Skin epidermis (tissue), 12 donors: ENCODE results near the gene YAF2.

ENCODE experiments used
- H3K27ac ChIP-seq, 21 experiments: fragments of 200-600 bp; sonication (generic) in 11 of 21; one replicate each; pipeline ENCODE4 v1.5.0; 2020; ENCODE audit warnings: mild to moderate bottlenecking in 3 of 21, inconsistent platforms in 2 of 21, moderate library complexity in 2 of 21
- H3K4me3 ChIP-seq, 7 experiments: fragments of 200-600 bp; sonication (generic) in 2 of 7; one replicate each; pipeline ENCODE4 v1.5.0; 2020; ENCODE audit warnings: inconsistent platforms in 2 of 7, mild to moderate bottlenecking in 2 of 7, moderate library complexity in 1 of 7

The YAF2 gene

DNA sequence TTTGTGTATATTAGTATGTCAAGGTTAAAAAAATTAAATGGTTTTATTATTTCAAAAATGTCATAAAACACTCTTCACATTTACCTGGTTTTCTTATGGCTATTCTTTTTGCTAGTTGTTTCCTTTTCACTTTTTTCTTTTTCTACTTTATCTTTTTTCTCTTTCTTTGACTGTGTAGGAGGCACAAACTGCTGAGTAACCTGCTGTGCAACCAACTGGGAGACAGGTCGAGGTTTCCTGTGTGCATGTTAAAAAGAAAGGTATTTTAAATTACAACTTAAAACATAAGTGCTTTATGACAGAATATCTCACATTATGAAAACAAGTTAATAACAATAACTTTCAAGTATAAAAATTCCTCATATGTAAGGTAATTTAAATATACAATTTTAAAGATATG is 76.5 kb downstream of the YAF2 start:
- no peak overlapping the region for H3K27ac ChIP-seq
- no peak overlapping the region for H3K4me3 ChIP-seq

DNA sequence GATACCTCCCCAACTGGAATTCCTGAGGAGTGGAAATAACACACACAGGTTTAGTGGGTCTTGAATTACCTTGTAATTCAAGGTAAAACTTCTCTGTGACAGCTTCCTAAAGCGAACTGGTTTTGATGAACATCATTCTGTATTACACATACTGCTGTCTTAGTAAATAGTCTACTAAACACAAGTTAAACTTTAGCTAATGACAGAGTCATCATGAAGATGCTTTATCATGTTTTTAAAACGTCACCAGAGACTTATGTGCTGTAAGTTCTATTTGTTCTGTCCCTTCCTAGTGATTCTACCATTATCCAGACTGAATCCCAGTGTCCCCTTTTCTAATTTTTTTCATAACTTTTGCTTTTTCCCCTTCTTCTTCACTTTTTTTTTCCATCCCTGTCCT is 81.8 kb downstream of the YAF2 start:
- no peak overlapping the region for H3K27ac ChIP-seq
- H3K4me3 ChIP-seq = no peak overlapping the region

DNA sequence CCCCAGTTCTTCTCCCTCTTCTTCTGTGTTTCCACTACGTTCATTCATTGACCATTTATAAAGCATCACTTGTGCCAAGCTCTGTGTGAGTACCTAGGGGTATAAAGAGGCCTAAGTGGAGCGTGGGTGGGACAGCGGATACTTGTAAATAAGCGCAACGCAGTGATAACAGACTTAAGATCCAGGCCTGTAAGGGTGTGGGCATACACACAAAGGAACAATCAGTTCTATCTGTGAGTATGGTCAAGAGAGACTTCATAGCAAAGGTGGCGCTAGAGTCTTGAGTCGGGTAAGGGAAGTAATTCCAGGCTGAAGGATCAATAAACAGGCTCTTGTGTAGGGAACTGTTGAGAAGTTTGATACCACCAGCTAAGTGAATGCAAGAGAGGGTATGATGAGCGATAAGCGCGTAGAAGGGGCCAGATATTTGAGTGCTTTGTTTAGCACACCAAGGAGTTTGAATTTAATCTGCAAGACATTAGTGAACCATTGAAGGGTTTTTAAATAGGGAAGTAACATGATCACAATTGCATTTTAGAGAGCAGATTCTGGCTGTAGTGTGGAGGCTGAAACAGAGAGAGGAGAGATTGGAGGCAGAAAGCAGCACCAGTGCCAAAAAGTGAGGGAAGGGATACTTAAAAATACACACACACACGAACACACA is 92.4 kb downstream of the YAF2 start:
- peak overlapping the region in 4 of 7 experiments; percentile 63 to 93 (median 80) for H3K4me3 ChIP-seq

DNA sequence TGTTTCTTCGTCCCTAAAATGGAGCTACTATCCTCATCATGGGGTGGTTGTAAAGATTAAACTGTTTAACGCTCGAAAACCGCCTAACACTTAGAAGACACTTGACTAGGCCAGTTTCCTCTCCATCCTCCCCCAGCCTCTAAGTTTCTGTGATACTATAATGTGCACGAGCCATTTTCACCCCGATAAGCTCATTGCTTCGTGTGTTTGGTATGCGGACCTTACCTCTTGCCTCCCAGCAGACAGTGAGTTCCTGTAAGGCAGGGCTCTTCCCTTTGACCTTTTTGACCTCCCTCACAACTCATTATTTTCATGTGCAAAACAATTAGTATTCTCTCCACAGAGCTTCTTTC is 92.9 kb downstream of the YAF2 start:
- H3K4me3 ChIP-seq = peak overlapping the region; percentile 54 to 93 (median 66)
- H3K27ac ChIP-seq = peak overlapping the region in 20 of 21 experiments; percentile 45 to 87 (median 78)

More for the DNA sequence above, 92.4 kb downstream of the YAF2 start:
- peak overlapping the region in 6 of 21 experiments; percentile 66 to 87 (median 84) for H3K27ac ChIP-seq

DNA sequence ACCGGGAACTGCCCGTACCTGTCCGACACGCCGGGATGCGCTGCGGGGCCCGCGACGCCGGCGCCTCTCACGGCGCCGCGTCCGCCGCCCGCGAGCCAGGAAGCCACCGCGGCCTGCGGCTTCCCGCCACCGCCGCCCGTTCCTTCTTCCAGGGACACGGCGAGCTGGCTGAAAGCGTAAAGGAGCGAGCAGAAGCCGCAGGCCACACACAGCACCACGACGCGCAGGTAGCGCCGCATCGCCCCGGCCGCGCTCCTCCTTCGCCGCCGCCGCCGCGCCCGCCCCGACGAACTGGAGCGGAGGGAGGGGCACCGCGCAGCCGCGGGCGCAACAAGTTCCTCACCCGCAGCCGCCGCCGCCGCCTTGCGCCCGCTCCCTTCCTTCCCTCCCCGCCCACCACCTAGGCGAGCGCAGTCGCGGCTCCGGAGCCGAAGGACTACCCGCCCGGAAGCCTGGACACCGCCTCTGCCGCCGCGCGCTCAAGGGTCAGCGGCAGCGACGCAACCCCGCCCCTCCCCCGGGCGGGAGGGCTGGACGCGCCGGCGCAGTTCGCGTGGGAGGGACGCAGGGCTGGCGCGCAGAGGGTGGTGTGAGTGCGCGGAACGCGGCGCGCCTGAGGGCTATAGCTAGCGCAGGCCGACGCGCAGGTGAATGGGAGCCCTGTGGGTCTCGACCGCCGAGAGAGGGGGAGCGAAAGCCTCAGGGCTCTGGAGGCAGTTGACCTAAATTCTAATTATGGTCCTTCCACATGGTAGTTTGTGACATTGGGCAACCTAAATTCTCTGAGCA is 93.4 kb downstream of the YAF2 start, which contains the start of gene GXYLT1:
TSS of gene GXYLT1 (minus strand) at position 467 of the 789 bp plus-strand sequence. CDS start at position 239, 228 bp downstream.
- Histone ChIP-seq H3K4me3 (peak within 1 kb of the TSS; percentile 54 to 93 (median 66)), H3K27ac (peak within 1 kb of the TSS; percentile 45 to 87 (median 77))

DNA sequence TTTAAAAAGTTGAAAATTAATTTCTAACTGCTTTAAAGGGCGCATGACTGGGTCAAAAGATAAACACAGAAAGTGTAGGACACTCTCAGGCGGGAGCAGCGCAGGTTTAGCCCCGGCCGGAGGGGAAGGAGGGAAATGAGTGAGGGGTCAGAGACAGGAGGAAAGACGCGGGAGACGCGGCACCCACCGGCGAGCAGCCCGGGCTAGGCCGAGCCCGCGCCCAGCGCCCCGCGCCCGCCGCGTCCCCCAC is 94.0 kb downstream of the YAF2 start:
- H3K4me3 ChIP-seq = peak overlapping the region; percentile 54 to 93 (median 66)
- H3K27ac ChIP-seq = peak overlapping the region; percentile 45 to 87 (median 77)

DNA sequence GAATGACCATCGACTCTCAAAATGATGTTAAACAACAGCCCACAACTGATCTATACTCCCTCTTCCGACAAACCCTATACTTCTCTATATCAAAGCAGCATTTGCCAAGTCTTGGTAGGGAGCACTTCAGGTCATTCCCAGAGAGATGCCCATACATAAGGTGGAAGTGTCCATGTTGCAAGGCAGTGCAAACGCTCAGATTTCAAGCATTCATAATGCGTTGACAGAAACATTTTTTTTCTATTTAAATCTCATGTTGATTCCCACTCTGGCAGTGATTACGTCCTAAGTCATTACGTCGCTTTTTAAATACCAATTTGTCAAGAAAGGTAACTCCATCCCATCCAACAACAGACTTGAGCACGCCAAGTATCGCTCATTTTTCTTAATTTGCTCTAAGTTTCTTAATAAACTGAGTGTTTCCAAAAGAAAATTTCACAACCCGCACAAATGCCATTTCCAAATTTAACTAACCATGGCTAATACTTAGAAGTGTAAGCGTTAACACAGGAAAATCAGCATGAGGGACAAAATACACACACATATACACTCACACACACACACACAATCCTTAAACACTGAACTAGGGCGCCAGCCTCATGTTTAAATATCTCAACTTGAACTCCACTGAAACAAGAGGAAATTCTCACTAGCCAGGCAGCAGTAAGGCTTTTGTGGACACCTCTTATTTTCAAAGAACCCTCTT is 94.4 kb downstream of the YAF2 start:
- peak overlapping the region; percentile 54 to 93 (median 66) for H3K4me3 ChIP-seq
- H3K27ac ChIP-seq = peak overlapping the region in 19 of 21 experiments; percentile 50 to 87 (median 79)

DNA sequence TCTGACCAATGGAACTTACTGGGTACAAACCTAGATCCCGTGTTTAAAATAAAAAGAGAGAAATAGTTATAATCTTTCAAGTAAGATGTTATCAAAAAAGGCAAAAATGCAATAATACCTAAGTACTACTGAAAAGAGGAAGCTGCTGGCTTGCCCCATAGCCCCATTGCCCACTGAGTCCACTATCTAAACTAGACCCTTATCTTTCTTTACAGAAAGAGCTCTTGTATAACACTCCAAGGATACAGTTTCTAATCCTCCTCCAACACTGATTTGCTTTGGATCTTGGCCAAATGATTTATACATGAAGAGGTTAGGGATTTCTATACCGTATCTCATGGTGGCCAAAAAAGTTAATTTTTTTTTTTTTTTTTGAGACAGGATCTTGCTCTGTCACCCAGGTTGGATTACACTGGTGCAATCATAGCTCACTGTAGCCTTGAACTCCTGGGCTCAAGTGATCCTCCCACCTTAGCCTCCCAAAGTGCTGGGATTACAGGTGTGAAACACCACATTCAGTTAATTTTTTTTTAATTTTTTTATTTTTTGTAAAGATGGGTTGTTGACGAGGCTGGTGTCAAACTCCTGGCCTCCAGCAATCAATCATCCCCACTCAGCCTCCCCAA is 96.0 kb downstream of the YAF2 start:
- no peak overlapping the region for H3K4me3 ChIP-seq
- no peak overlapping the region for H3K27ac ChIP-seq

DNA sequence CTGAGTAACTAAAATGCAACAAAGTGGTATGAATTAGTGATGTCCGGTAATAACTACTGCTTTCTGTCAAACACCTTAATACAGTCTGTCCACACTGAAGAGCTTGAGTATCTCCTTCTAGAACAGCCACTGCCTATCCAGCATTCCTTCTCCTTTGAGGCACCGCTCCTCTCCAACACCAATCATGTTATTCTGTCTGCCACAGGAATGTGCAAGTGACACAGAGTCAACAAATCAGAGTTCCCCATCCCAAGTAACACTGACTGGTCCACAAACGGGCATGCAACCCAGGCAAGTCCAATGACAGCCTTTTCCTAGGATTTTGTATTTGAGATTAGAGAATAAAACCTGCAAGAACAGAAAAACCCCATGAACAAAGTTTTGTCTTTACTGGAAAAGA is 97.1 kb downstream of the YAF2 start:
- Histone ChIP-seq H3K4me3 (no peak overlapping the region), H3K27ac (no peak overlapping the region)

DNA sequence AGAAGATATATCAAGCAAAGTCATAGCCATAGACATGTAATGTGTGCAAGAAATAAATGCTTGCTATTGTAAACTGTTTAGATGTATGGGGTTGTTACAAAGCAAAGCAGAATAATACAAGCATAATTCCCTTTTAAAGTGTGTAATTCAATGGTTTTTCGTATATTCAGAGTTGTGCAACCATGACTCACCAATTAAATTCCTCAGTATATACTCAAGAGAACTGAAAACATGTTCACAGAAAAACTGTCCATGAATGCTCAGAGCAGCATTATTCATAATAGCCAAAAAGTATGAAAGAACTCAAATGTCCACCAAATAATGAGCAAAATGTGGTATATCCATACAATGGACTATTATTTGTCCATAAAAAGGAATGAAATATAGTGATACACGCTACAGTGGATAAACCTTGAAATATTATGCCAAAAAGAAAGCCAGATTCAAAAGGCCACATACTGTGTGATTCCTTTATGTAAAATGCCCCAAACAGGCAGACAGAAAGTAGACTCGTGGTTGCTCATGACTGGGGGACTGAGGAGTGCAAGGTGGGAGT is 102.7 kb downstream of the YAF2 start:
- H3K4me3 ChIP-seq = no peak overlapping the region
- H3K27ac ChIP-seq = no peak overlapping the region

DNA sequence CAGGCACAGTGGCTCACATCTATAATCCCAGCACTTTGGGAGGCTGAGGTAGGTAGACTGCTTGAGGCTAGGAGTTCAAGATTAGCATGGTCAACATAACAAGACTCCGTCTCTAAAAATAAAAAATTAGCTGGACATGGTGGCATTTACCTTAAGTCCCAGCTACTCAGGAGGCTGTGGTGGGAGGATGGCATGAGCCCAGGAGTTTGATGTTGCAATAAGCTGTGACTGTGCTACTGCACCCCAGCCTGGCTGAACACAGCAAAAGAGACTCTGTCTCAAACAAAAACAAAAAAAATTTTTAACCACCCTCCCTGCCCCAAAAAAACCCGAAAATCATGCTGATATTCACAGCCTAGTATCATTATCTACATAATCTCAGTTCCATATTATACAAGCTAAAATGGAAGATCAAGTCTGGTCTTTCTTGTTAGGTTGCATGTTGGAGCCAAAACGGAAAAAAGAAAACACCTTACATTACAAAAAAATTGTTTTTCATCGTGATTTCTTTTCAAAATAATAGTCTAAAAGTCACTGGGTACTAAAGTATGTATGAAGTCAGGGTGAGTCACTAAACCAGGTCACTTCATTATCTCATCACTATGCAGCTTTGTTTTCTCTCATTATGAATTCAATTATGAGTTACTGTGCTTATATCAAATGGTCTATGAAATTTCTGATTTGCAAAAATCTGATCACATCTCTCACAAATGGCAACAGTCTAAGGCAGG is 107.2 kb downstream of the YAF2 start:
- Histone ChIP-seq H3K4me3 (no peak overlapping the region), H3K27ac (no peak overlapping the region)

DNA sequence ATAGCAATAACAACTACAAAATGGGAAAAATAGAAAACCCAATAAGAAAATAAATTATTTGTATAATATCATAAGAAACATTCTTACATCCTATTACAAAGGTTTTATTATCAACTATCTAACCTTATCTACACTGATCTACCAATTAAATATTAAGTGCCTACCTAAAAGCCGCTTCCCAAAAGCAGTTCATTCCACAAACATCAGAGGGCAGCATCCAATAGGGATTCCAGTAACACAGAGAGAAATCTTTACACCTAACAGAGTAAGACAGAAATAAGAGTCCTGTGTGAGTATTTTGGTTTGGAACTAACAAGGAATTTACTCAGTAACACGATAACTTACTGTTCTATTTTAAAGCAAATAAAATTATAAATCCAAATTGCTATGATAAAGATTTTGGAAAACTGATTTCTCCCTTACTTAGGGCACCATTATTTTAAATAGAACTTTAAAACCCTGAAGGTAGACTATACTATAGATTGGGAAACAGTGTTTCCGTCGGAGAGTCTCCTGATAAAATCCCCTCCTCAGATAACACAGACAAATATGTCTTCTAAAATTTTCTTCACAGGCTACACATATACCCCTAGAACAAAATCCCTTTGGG is 108.3 kb downstream of the YAF2 start:
- H3K4me3 ChIP-seq = no peak overlapping the region

DNA sequence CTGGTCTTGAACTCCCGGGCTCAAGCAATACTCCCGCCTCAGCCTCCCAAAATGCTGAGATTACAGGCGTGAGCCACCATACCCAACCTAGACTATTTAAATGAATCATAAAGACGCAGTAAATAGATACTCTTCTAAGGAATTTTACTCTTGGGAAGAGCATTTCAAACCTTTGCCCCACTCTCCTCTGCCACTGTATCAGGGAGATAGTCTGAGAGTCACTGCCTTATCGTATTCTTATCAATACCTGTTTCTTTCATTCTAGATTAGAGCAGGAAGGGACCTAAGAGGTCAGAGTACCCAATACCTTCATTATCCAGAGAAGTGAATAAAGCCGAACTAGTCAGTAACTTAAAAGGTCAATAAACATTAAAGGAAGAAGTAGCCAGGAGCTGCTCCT is 109.2 kb downstream of the YAF2 start:
- Histone ChIP-seq H3K4me3 (no peak overlapping the region), H3K27ac (no peak overlapping the region)

More for the DNA sequence above, 108.3 kb downstream of the YAF2 start:
- no peak overlapping the region for H3K27ac ChIP-seq

DNA sequence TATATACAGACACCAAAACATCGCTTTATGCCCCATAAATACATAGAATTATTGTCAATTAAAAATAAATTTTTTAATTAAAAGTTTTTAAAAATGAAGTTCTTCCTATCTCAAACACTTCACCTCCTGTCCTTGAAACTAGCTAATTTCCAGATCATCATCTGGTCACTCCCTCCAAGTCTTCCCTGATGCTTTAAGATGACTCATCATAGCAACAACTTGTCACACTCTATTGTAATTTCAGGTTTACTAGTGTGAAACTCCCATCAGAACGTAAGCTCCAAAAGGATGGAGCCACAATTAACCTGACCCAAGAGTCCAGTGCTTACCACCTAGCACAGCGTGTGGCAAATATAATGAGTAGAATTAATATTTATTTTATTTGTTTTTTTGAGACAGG is 109.7 kb downstream of the YAF2 start:
- H3K4me3 ChIP-seq = no peak overlapping the region
- no peak overlapping the region for H3K27ac ChIP-seq

DNA sequence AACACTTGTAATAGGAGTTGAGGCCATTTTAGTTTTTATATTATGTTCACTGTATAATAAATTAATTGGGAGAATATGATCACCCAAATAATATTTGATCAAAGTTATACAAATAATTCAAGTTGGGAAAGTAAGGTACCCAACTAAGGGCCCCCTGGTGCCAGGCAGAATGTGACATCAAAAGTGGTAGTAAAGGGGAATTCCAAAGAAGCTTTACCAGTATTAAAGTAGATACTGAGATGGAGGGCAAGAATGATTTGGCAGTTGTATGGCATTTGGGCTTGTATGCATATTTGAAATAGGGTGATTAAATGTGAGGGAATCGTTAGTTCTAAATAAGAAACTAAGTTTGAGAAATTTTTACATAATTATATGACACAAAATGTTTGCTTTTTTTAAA is 111.1 kb downstream of the YAF2 start:
- H3K4me3 ChIP-seq = no peak overlapping the region
- H3K27ac ChIP-seq = no peak overlapping the region

DNA sequence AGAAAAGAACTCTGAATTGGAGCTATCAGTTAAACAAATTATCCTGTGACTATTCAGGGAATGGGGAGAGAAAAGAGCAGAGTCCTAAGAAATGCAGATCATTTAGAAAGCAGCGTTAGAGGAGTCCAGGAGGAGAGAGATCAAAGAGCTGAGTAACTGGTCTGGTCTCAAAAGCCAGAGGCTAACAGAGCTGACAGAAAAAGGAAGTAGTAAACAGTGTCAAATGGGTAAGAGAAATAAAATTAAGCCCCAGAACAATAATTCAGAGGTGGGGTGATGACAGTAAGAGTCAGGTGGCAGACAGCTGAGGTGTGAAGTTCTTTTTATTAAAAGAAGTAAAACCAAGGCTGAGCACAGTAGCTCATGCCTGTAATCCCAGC is 112.7 kb downstream of the YAF2 start:
- Histone ChIP-seq H3K27ac (no peak overlapping the region), H3K4me3 (no peak overlapping the region)

DNA sequence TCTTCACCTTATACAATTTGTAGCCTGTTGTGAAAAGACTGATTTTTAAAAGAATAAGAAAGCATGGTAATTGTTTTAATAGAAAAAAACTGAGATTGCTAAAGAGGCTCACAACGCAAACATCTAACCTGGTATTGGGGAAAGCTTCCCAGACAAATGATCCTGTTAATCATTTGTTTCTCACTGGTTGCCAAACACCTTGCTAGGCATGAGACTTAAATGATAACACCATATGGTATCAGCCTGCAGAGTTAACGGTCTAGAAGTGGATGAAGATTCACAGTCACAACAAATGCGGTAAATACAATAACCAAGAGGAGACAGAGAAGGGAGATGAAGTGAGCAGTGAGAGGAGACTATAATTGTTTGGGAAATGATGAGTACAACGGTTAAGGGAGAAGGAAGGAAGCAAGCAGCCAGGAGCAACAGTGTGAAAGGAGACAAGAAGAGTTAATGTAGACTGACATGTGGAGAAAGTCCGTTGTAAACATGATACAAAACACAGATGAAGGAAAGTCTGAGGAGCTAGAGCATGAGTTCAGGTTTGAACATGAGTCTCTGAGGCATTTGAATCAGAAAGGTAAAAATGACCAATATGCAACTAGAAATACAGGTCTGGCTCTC is 113.2 kb downstream of the YAF2 start:
- Histone ChIP-seq H3K27ac (no peak overlapping the region), H3K4me3 (no peak overlapping the region)

DNA sequence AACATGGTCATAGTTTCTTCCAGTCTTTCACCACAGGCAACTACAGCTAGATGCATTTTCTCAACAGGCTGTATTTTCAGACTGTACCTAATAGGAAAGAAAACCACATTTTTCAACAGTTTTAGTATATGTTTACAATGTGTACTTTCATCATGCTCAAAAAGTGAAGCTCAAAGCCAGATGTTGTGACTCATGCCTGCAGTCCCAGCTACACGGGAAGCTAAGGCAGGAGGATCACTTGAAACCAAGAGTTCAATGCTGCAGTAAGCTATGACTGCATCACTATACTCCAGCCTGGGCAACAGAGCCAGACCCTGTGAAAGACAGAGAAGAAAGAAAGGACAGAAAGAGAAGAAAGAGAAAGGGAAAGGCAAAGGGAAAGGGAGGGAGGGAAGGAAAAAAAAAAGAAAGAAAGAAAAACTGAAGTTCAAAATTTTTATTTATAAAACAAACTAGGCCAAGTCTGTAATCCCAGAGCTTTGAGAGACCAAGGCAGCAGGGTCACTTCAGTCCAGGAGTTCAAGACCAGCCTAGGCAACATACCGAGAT is 118.9 kb downstream of the YAF2 start:
- no peak overlapping the region for H3K27ac ChIP-seq
- no peak overlapping the region for H3K4me3 ChIP-seq
